GM21381 (cell line): ENCODE results near the gene S100A14.

Source experiments
- ATAC-seq: cut with Tn5 transposase; IDR thresholded peaks from one replicate; pipeline ENCODE4 v1.9.1; 2021; ENCODE audit warnings: mild to moderate bottlenecking, moderate library complexity; ENCODE audit not compliant: unreplicated experiment

S100A14 gene

GRCh38 chr1:153566414-153567371 lies 49.4 kb downstream of the S100A14 start:
- ATAC-seq, result no peak

GRCh38 chr1:153565529-153566374 lies 50.4 kb downstream of the S100A14 start, which contains the start of gene S100A2:
TSS of gene S100A2 (minus strand) at chr1:153565844. CDS start at chr1:153563877, 1,967 bp downstream.
- no peak for ATAC-seq
